Keratinocyte (primary cell): ENCODE results near the gene DDX27. TPM values are rescaled to one million over a fixed set of nuclear protein-coding genes. Genes with fewer than 3 reads are reported as not detected.

Source experiments
- DNase-seq: peaks from one replicate; pipeline ENCODE4 v3.0.0-alpha.2; 2011; ENCODE audit warnings: low read depth, missing footprints, low spot score
- FAIRE-seq: peaks from 2 replicates; lab custom pipeline; 2011; peaks lifted over from hg19 to GRCh38; lab: Jason Lieb, UNC
- H2AFZ ChIP-seq: 2 replicates; pipeline ENCODE4 v1.6.0; 2012; ENCODE audit warnings: low read length, control low read depth, inconsistent platforms; ENCODE audit not compliant: control insufficient read depth
- H3K27ac ChIP-seq: 2 replicates; pipeline ENCODE4 v1.5.1; 2011; ENCODE audit warnings: low read length; ENCODE audit not compliant: control insufficient read depth, insufficient read depth
- H3K27me3 ChIP-seq: 3 replicates; pipeline ENCODE4 v1.6.0; 2011; ENCODE audit warnings: low read length; ENCODE audit not compliant: control insufficient read depth, insufficient read depth; ENCODE audit errors: extremely low read depth
- H3K36me3 ChIP-seq, 2 experiments: 2 replicates in 1 of 2; 3 replicates in 1 of 2; pipeline ENCODE4 v1.5.1; 2011; ENCODE audit warnings: low read length in 2 of 2, mild to moderate bottlenecking in 1 of 2; ENCODE audit not compliant: control insufficient read depth in 2 of 2, insufficient read depth in 2 of 2; ENCODE audit errors: extremely low read depth in 1 of 2
- H3K4me1 ChIP-seq: 3 replicates; pipeline ENCODE4 v1.5.1; 2011; ENCODE audit warnings: low read length; ENCODE audit not compliant: control insufficient read depth, insufficient read depth; ENCODE audit errors: extremely low read depth
- H3K4me2 ChIP-seq: 3 replicates; pipeline ENCODE4 v1.6.0; 2011; ENCODE audit warnings: low read depth, low read length; ENCODE audit not compliant: control insufficient read depth, insufficient read depth; ENCODE audit errors: extremely low read depth
- H3K4me3 ChIP-seq, 3 experiments: fragments of 200-600 bp in 1 of 3; sonication (generic) in 1 of 3; 2 replicates in 2 of 3; 3 replicates in 1 of 3; pipeline ENCODE4 v1.5.1; 2011 to 2016; ENCODE audit warnings: low read length in 3 of 3, mild to moderate bottlenecking in 3 of 3, control low read depth in 2 of 3, inconsistent platforms in 1 of 3, low read depth in 1 of 3, mixed read lengths in 1 of 3, mixed run types in 1 of 3, moderate library complexity in 1 of 3; ENCODE audit not compliant: control insufficient read depth in 2 of 3, insufficient read depth in 2 of 3; ENCODE audit errors: extremely low read depth in 1 of 3
- H3K79me2 ChIP-seq: 2 replicates; pipeline ENCODE4 v1.6.0; 2012; ENCODE audit warnings: low read length; ENCODE audit not compliant: control insufficient read depth, insufficient read depth
- H3K9ac ChIP-seq: 3 replicates; pipeline ENCODE4 v1.6.0; 2011; ENCODE audit warnings: low read length; ENCODE audit not compliant: control insufficient read depth, insufficient read depth; ENCODE audit errors: extremely low read depth
- H3K9me1 ChIP-seq: 3 replicates; pipeline ENCODE4 v1.6.0; 2011; ENCODE audit warnings: low read length; ENCODE audit not compliant: control insufficient read depth, insufficient read depth; ENCODE audit errors: extremely low read depth
- H3K9me3 ChIP-seq: 2 replicates; pipeline ENCODE4 v1.5.1; 2012; ENCODE audit warnings: low read depth, low read length; ENCODE audit not compliant: control insufficient read depth
- H4K20me1 ChIP-seq: 3 replicates; pipeline ENCODE4 v1.6.0; 2011; ENCODE audit warnings: low read length; ENCODE audit not compliant: control insufficient read depth, insufficient read depth; ENCODE audit errors: extremely low read depth
- EZH2 ChIP-seq: IDR thresholded peaks from one replicate; pipeline ENCODE4 v1.6.1; 2012; ENCODE audit warnings: inconsistent platforms, mild to moderate bottlenecking, low read length, moderate library complexity
- dilution Hi-C: fragments of 300-500 bp; cut with MboI; formaldehyde crosslinking; loops from one replicate; pipeline ENCODE4 v1.7.0; 2020; ENCODE audit warnings: low sequenced_read_pairs; ENCODE audit not compliant: extremely low pct_ligation_motif_present
- polyA plus RNA-seq, 5 experiments: library from polyadenylated mRNA; depleted of rRNA in 3 of 5; stranded (reverse) in 3 of 5; stranded (forward) in 1 of 5; unstranded in 1 of 5; fragments of >200 nt; gene quantifications; 1 replicate in 1 of 5; 2 replicates in 3 of 5; 3 replicates in 1 of 5; pipeline versions ENCODE4 v1.2.1 to v1.2.3, GENCODE V29; 2011 to 2012; ENCODE audit warnings: missing spikeins in 2 of 5, low read depth in 1 of 5, low replicate concordance in 1 of 5
- small RNA-seq, 3 experiments: library from RNA; depleted of rRNA; stranded (forward); fragments of <200 nt; gene quantifications; one replicate each; pipeline ENCODE3, GENCODE V24; 2012; ENCODE audit warnings: low read depth in 3 of 3, low replicate concordance in 1 of 3; ENCODE audit not compliant: insufficient read length in 3 of 3
- TF ChIP-seq, protein P1 (sequence below), 3 experiments: IDR thresholded peaks in 1 of 3; conservative IDR thresholded peaks in 1 of 3; optimal IDR thresholded peaks in 1 of 3; 2 replicates in 2 of 3; 3 replicates in 1 of 3; pipeline versions ENCODE3 to v1.5.1; 2011; ENCODE audit warnings: low read length in 3 of 3, mild to moderate bottlenecking in 3 of 3, moderate library complexity in 2 of 3, control low read depth in 1 of 3, inconsistent platforms in 1 of 3; ENCODE audit not compliant: insufficient read depth in 2 of 3; ENCODE audit errors: extremely low read depth in 1 of 3

DDX27 gene
- polyA plus RNA-seq, 1 donor (not counting 4 experiments of a cell fraction or from before 2014, with no cell fraction given), result 34.5 TPM

DNA sequence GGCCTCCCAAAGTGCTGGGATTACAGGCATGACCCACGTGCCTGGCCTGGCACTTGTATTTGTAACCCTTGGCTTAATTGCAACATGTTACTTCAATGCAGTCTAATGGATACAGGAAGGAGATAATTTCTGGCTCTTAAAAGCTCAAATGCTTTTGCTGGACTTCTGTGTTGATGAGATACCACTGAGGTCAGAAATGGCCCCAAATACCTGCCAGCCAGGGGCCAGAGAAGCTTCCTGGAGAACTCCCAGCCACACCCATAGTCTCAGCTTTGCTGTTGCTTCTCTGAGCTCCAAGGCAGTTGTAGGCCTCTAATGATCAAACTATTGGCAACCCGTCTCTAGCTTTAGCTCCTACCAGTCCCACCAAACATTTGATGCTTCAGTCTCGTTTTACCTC, 72.8 kb downstream of the DDX27 start:
- Histone ChIP-seq H3K4me1 (peaks cover 9% of the 10 kb centered on the region), H3K79me2 (peaks cover 8% of the 10 kb centered on the region), H3K27me3 (no peaks in the 10 kb centered on the region), H3K9ac (no peak overlapping the region), H3K4me2 (no peak overlapping the region), H3K9me3 (peaks cover 1% of the 10 kb centered on the region), H3K27ac (no peak overlapping the region), H4K20me1 (peaks cover 41% of the 10 kb centered on the region), H3K36me3 (peaks cover 13 to 37% of the 10 kb centered on the region in 2 experiments), H2AFZ (no peak overlapping the region), H3K9me1 (peaks cover 2% of the 10 kb centered on the region), H3K4me3 (no peak overlapping the region)
- DNase-seq (no peak), FAIRE-seq (no peak)
- TF ChIP-seq EZH2, result no peak
- TF ChIP-seq, protein P1, sequence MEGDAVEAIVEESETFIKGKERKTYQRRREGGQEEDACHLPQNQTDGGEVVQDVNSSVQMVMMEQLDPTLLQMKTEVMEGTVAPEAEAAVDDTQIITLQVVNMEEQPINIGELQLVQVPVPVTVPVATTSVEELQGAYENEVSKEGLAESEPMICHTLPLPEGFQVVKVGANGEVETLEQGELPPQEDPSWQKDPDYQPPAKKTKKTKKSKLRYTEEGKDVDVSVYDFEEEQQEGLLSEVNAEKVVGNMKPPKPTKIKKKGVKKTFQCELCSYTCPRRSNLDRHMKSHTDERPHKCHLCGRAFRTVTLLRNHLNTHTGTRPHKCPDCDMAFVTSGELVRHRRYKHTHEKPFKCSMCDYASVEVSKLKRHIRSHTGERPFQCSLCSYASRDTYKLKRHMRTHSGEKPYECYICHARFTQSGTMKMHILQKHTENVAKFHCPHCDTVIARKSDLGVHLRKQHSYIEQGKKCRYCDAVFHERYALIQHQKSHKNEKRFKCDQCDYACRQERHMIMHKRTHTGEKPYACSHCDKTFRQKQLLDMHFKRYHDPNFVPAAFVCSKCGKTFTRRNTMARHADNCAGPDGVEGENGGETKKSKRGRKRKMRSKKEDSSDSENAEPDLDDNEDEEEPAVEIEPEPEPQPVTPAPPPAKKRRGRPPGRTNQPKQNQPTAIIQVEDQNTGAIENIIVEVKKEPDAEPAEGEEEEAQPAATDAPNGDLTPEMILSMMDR (optimal IDR thresholded peaks at IDR 0.05 in 1 of 3, IDR thresholded peaks at IDR 0.05 in 1 of 3, conservative IDR thresholded peaks at IDR 0.05 in 1 of 3; ENCODE audit: extremely low read depth in 1 of 3, insufficient read depth in 2 of 3, low read length in 3 of 3), result no peak
- dilution Hi-C loops, result no loop called here

DNA sequence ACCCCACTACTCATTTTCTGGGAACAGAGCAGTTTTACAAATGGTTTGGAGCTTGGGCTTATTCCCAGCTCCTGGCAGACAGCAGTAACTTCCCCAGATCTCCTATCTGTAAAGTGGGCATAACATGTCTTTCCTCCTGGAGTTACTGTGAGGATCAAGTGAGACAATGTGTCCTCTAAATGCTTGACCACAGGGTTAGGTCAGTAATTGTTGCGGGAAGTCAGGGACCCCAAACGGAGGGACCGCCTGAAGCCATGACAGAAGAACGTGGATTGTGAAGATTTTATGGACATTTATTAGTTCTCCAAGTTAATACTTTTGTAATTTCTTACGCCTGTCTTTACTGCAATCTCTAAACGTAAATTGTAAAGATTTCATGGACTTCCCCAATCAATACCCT, 73.9 kb downstream of the DDX27 start:
- FAIRE-seq, result no peak
- H3K36me3 ChIP-seq, result peaks cover 12 to 27% of the 10 kb centered on the region in 2 experiments

More for the DNA sequence above, 73.9 kb downstream of the DDX27 start:
- peaks cover 31% of the 10 kb centered on the region for H4K20me1 ChIP-seq
- no peak for TF ChIP-seq EZH2
- TF ChIP-seq, protein P1 (optimal IDR thresholded peaks at IDR 0.05 in 1 of 3, IDR thresholded peaks at IDR 0.05 in 1 of 3, conservative IDR thresholded peaks at IDR 0.05 in 1 of 3; ENCODE audit: extremely low read depth in 1 of 3, insufficient read depth in 2 of 3, low read length in 3 of 3), result no peak
- no peak overlapping the region for H3K4me2 ChIP-seq
- no peaks in the 10 kb centered on the region for H3K27me3 ChIP-seq
- H2AFZ ChIP-seq, result no peak overlapping the region
- H3K4me1 ChIP-seq, result no peaks in the 10 kb centered on the region
- H3K9me1 ChIP-seq, result no peaks in the 10 kb centered on the region
- no peak overlapping the region for H3K9ac ChIP-seq
- peaks cover 2% of the 10 kb centered on the region for H3K79me2 ChIP-seq
- H3K9me3 ChIP-seq, result no peaks in the 10 kb centered on the region
- H3K4me3 ChIP-seq, result no peak overlapping the region
- dilution Hi-C loops, result no loop called here
- H3K27ac ChIP-seq, result no peak overlapping the region
- no peak for DNase-seq

Small RNAs within 50 kb of the gene (small RNA-seq; reads per million reads assigned to genes)
- gene SNORD12B, result 32.7 to 3,925 (median 1,433) reads per million in 3 experiments
- 64.7 to 16,794 (median 946) reads per million in 3 experiments for gene SNORD12C

Other genes starting within 250 kb of the DDX27 start
- gene CSE1L, start 173.1 kb upstream of the DDX27 start, polyA plus RNA-seq, result 71.0 to 134 TPM (median 77.4 TPM) in 3 replicates
- 36.8 to 67.0 TPM (median 55.3 TPM) in 3 replicates for gene STAU1, start 31.1 kb upstream of the DDX27 start, polyA plus RNA-seq
- 14.2 to 19.6 TPM (median 16.4 TPM) in 3 replicates for gene ZNFX1, start 58.6 kb downstream of the DDX27 start, polyA plus RNA-seq